HG02981 (cell line): ENCODE measurements around the gene ANKRD36.
"Not testable (repeated sequence)": the region's sequence is repeated elsewhere in the genome, so short reads cannot be mapped to it uniquely, and the experiment has no call there.

Experiments
- ATAC-seq: cut with Tn5 transposase; IDR thresholded peaks from one replicate; pipeline ENCODE4 v1.9.1; 2021; ENCODE audit warnings: mild to moderate bottlenecking, moderate library complexity; ENCODE audit not compliant: unreplicated experiment

ANKRD36 gene

DNA sequence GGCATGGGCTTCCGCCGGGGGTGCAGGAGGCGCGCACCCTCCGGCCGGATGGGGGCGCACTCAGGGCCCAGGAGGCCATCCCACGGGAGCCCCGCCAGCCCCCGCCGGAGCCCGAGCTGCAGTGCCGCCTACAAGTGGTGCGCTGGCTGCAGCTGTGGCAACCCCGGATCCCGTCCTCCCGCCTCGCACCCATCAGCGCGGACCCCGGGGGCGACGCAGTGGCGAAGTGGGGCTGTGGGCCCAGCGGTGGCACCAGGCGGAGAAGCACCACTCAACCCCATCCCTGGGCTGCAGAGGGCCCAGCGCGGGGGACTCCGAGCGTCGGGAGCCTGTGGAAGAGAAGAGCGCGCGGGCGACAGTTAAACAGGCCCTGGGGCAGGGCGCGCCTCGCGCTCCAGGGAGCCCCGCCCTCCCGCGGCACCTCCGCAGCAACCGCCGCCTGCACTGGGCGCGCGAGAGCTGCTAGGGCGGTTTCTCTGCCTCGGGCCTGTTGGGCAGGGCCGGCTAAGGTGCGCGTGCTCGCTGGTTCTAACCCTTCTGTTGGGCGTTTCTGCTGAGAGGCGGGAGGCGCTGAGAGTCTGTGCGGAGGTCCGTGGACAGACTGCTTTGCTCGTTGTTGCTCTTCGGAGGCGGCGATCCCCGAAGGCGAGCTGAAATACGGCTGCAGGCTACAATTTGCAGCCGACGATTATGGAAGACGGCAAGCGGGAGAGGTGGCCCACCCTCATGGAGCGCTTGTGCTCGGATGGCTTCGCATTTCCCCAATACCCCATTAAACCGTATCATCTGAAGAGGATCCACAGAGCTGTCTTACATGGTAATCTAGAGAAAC is at the start of gene ANKRD36:
TSS of gene ANKRD36 (plus strand) at position 104 of the 832 bp plus-strand sequence. CDS start at position 691, 587 bp downstream.
- ATAC-seq = peak; percentile 96

DNA sequence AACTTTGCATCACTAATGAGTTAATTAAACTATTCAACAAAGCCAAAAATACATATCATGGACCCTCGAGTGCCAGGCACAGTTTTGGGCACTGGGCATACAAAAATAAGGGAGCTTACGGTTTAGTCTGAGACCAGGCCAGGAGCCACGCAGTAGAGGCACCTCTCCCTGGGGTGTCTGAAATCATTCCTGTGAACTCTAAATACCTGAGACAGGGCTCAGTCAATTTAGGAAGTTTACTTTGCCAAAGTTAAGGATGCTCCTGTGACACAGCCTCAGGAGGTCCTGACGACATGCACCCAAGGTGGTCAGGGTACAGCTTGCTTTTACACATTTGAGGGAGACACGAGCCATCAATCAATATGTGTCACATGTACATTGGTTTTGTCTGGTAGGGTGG is 46.9 kb upstream of the ANKRD36 start:
- ATAC-seq = not testable (repeated sequence)

DNA sequence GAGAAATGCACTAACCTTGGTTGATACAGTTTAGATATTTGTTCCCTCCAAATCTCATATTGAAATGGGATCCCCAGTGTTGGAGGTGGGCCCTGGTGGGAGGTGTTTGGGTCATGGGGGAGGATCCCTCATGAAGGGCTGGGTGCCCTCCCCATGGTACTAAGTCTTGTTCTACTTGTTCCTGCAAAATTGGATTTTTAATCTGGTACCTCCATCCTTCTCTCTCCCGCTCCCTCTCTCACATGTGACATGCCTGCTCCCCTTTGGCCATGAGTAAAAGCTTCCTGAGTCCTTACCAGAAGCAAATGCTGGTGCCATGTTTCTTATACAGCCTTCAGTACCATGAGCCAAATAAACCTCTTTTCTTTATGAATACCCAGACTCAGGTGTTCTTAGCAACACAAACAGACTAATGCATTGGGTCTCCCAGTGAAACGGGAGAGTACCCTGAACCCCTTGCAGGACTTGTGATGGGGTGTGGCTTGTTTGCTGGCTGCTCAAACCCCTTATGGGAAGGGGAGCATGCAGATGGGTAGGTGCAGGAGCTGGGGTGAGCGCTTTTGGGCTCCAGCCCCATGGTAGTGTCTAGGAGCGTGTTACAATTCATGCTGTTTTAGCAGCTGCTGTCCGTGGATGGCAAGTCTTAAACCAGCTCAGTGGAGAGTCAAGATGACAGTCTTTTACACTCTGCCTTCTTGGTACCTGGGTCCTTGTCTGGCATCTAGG is 45.5 kb upstream of the ANKRD36 start:
- no peak for ATAC-seq

DNA sequence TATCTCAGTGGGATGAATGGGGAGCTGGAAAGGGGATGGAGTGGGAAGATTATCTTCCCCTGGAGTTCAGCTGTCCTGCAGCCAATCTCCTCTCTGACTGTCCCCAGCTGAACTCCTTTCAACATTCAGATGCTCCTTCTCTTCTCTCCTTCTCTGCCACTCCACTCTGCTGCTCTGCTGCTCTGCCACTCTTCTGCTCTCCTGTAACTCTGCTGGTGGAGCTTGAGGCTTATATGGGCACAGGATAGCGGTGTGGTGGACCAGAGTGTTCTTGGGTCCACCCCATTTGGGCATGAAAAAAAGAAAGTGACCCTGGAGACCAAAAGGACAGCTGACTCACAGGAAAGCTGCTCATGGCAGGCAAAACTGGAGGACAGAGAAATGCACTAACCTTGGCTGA is 44.9 kb upstream of the ANKRD36 start:
- ATAC-seq = no peak

DNA sequence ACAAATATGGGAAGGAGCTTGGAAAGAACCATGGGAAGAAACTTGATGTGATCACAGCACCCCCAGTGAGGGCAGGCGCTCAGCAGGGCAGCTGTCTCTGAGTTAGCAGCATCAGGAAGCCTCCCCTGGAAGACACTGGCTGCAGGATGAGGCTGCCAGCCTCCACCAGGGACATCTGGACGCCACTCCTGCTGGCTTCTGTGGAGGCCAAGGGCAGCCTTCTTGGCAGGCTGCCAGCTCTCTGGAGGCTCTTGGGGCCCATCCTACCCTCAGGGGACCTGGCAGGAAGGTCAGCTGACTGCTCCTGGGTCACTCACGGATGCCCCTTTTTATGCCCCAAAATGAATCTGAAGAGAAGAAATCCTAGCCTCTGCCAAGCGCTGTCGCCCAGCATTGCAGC is 44.2 kb upstream of the ANKRD36 start:
- not testable (repeated sequence) for ATAC-seq

DNA sequence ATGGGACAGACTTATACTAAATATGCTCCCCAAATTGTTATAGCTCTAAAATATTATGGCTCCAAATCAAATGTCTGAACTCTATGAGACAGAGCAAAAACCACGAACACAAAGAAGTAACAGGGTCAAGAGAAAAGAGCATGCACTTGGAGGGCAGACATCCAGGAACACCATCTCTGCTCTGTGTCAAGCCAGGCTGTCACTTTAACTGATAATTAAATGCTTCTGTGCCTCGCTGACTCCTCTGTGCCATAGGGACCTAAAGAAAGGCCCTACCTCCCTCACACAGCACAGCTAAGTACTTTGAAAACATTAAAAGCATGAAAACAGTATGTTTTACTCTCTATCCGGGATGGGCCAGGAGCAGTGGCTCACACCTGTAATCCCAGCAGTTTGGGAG is 42.0 kb upstream of the ANKRD36 start:
- ATAC-seq = not testable (repeated sequence)

DNA sequence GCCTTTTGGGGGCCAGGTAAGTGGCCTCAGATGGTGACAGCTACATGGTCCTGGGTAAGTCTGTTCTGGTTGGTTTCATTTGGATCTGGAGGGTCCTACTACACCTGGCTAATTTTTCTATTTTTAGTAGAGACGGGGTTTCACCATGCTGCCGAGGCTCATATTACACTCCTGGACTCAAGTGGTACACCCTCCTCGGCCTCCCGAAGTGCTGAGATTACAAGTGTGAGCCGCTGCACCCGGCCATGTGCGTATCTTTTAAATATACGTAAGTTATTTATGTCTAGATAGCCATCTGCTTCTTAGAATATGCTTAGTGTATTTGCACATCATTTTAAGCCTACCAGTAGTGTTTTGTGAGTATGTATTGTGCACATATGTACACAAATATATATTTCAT is 35.7 kb upstream of the ANKRD36 start:
- ATAC-seq = not testable (repeated sequence)

DNA sequence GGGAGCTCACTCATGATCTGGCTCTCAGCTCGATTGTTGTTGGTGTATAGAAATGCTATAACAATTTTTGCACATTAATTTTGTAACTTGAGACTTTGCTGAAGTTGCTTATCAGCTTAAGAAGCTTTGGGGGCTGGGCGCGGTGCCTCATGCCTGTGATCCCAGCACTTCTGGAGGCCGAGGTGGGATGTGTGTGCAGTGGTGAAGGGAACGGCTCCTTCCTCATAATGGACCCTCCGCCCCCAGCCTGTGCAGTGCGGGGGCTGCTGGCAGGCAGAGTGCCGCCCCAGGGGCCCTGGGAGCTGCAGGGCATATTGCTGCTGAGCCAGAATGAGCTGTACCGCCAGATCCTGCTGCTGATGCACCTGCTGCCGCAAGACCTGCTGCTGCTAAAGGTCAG is 32.1 kb upstream of the ANKRD36 start:
- ATAC-seq = not testable (repeated sequence)

DNA sequence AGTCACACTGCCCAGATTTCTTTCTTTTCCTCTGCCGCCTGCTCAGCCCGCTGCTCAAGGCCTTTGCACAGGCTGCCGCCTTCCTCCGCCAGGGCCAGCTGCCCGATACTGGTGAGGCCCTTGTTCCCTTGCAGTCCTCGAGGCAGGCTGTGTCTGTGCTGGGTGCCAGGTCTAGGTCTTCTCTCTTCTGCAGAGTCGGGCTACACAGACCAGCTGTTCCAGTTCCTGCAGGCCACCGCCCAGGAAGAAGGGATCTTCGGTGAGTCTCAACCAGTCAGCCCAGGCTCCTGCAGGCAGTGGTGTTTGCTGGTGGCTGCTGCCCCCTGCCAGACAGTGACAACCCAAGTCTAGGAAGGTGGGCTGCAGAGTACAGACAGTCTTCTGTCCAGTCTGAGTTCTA is 30.7 kb upstream of the ANKRD36 start:
- not testable (repeated sequence) for ATAC-seq

DNA sequence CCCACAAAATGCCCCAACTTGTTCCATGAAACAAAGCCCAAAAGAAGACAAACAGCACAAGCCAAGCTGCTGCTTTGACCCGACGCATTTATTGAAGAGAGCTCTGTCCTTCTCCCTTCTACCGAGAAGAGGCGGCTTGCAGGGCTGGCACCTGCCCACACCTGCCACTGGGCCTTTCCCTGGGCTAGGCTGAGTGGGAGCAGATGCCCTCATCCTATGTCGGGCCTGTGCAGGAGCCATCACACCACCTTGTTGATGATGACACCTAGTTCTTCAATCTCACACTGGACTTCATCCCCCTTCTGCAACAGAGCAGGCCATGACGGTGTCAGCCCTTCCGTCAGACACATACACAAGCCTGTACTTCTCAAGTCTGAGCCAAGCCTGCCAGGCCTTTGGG is 29.4 kb upstream of the ANKRD36 start:
- ATAC-seq = not testable (repeated sequence)

DNA sequence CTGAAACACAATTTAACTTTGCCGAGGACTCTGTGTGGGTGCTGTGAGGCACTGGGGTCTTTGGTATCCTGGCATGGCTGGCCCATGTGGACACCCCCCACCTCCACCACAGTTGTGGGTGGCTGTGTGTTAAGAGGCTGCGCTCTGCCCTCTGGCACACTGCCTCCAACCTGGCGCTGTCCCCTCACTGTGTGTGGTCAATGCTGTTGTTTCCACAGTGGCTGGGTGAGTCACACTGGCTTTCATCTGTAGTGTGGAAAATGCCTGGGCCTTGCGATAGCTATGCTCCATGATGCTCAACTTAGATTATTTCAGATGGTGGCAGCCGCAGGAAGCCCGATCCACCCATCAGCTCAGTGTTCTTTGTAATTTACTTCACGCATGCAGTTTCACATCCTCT is 27.9 kb upstream of the ANKRD36 start:
- ATAC-seq = not testable (repeated sequence)

DNA sequence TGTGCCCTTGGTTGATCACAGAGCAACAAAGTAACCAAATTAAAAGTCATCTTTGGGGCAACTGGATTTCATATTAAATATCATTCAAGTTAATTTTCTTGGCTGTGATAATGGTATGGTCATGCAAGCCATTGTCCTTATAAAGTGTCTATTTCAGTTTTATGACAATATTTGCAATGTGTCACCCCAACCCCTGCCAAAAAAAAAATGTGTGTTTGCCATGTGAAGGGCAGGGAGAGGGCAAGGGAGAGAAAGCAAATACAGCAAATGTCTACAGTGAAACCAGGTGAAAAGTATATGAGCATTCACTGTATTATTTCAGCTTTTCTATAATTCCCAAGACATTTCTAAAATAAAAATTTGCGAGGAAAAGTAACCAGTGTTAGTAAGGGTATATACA is 24.2 kb upstream of the ANKRD36 start:
- not testable (repeated sequence) for ATAC-seq

DNA sequence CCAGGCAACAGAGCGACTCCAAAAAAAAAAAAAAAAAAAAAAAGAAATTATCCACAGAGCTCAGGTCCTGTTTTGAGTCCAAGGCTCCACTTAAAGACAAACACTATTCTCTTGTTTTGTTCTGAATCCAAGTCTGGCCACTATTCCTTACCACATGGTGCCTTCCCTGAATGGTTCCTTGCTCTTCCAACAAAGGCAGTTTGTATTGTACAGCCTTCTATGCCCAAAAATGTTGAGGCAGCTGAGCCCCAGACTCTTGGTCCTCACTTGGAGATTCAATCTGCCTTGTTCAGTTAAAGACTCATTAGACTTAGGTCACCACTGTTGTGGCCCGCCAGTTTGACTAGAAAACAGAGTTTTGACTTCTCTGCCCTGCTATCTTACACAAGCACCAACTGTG is 20.0 kb upstream of the ANKRD36 start:
- not testable (repeated sequence) for ATAC-seq

DNA sequence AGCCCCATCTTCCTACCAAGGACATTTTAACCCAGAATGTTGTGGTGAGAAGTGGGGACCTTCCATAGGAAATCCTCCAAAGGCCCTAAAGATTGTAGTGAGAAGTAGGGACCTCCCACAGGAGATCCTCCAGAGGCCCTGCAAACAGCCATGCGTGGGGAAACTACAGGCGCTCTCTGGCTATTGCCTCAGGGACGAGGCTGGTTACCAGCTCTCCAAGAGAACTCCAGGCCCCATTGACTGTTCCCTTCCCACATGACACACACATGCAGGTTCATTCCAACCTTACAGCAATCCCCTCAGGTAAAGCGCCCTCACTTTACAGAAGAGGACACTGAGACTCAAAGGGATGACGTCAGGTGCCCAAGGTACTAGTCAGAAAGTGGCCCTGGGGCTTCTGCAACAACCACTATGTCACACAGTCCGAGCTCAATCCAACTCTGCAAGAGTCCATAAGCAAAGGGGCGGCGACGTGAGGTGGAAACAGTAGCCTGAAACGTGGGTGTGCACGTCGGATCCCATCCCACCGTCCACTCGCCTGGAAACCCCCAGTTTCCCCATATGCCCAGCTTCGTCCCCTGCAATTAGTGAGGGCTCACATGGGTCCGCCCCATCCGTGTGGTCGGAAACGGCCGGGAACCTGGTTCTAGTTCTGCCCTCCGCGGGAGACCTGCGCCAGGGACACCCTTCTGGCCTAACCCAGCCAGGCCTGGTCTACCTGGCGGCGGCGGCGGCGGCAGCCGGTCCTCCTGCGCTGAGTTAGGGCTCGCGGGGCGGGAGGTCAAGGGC is 18.8 kb upstream of the ANKRD36 start:
- not testable (repeated sequence) for ATAC-seq

DNA sequence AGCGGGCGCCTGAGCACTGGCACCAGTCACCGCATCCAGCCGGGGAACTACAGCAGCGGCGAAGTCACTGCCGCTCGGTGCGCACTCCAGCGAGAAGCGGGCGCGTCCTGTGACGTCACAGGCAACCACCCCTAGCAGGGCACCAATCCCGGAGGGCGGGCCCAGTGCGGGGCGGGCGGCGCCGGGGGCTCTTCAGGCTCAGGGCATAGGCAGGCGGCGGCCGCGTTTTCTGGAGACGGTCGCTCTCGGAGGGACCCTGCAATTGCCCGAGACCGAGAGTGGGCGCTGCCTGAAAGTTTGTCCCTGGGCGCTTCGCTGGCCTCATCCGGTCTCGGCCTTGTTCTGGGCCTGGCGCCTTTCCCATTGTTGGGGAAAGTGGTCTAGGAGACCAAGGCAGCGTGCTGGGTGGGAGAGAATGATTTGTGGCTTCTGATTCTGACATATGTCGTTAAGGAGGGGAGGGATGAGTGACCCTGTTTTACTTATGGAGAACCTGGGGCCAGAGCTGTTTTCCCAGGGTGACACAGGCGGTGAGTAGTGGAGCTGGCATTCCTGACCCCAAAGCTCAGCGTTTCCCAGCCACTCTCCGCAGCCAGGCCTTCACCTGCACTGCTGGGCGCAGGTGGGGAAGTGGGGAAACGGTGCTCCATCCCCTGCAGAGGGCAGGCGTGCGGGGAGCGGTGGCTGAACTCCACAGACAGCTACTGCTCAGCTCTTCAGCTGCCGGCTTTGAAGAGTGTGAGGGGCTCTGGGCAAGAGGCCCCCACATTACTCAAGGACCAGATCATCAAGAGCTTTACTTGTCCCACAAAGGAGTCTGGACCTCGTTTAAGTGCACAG is 18.0 kb upstream of the ANKRD36 start, which contains the start of gene FAHD2B:
TSS of gene FAHD2B (minus strand) at position 111 of the 840 bp plus-strand sequence. CDS start 3,176 bp downstream, outside the sequence.
- ATAC-seq = peak; percentile 81

DNA sequence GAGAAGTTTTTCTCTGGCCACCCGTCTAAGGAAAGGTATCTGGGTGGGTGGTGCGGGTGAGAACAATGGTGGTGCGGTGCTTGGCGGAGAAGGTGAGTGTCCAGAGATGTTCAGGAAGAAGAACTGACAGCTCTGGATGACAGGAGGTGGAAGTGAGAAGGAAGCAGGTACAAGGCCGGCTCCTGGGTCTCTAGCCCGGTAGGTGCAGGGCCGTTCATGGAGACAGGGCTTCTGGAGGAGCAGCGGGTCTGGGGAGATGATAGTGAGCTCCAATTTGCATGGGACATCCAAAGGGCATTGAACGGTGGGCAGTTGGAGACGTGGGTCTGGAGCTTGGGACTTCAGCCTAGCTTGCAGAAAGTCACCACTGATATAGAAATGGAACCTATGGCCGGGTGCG is 17.3 kb upstream of the ANKRD36 start:
- no peak for ATAC-seq

DNA sequence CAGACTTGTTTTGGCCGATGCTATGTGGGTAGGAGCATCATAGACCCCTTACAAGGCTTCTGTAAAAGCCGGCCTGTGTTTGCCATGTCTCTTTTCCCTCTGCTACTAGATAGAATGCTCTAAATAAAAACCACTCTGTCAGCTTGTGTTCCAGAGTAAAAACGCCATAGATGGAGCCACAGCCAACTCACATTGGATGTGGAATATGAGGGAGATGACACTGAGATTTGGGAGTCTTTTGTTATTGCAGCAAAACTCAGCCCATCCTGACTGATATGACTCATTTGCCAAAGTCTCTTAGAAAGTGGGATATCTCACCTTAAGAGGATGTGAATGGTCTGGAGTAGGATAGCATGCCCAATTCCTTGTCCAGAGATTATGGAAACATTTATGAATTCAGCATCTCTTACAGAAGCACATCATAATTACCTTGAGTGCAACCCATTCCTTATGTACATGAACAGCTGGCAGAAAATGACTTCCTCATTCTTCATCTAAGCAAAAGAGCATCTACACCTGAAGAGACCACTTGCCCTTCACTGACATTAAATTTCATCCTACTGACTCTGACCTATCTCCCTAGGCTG is 14.1 kb upstream of the ANKRD36 start:
- ATAC-seq = not testable (repeated sequence)

DNA sequence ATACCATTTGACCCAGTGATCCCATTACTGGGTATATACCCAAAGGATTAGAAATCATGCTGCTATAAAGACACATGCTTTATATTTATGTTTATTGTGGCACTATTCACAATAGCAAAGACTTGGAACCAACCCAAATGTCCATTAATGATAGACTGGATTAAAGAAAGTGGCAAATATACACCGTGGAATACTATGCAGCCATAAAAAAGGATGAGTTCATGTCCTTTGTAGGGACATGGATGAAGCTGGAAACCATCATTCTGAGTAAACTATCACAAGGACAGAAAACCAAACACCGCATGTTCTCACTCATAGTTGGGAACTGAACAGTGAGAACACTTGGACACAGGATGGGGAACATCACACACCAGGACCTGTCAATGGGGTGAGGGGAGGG is 6.1 kb upstream of the ANKRD36 start:
- not testable (repeated sequence) for ATAC-seq

DNA sequence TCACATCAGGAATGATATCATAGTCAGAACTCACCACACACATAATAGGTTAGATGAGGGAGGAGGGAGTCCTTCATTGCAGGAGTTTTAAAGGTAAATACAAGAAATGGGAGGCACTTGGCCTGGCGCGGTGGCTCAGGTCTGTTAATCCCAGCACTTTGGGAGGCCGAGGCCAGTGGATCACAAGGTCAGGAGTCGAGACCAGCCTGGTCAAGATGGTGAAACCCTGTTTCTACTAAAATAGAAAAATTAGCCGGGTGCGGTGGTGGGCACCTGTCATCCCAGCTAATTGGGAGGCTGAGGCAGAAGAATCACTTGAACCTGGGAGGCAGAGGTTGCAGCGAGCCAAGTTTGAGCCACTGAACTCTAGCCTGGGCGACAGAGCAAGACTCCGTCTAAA is 1.7 kb upstream of the ANKRD36 start:
- ATAC-seq = not testable (repeated sequence)
